ENCODE results near the gene TP53I11. TPM values are rescaled to one million over a fixed set of nuclear protein-coding genes. Genes with fewer than 3 reads are reported as not detected.
A peak's percentile ranks its signal among the peaks of the same experiment; 100 is the strongest.

The TP53I11 gene
- total and polyA plus RNA-seq, 2 of the 13 experiments (the other 11 are each of a cell fraction or from before 2014, with no cell fraction given) = not detected

DNA sequence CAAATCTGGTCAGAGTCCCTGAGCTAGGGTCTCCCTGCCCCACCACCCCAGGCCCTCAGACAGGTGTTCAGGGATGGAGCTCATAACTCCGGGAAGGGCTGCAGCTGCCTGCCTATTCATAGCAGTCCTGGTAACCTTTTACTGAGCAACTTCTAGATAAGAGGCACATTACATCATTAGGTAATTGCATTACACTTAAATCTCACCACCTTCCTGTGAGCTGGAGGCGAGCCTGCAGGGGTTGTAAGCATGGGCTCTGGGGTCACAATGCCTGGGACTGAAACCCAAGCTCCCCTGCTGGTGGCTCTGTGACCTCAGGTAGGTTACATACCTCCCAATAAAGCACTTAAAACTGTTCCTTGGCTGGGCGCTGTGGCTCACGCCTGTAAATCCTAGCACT lies 22.5 kb downstream of the TP53I11 start:
- 0% methylated on average over 2 of the region's 4 CpGs for WGBS (ENCODE audit: low lambda C conversion rate)
- H3K36me3 ChIP-seq (replicated peaks in 1 of 2; ENCODE audit: control insufficient read depth in 1 of 2, insufficient read depth in 2 of 2, low read length in 2 of 2) = no peaks in the 10 kb centered on the region
- no peak overlapping the region for H3K4me3 ChIP-seq (replicated peaks in 1 of 3; ENCODE audit: insufficient read depth in 1 of 3, low read depth in 2 of 3, low read length in 3 of 3)
- no peak overlapping the region for H2AFZ ChIP-seq (ENCODE audit: low read length)
- no peak for ATAC-seq
- 0 out of 2 replicates have a peak, but pooled peaks cover 3% of the 10 kb centered on the region for H4K20me1 ChIP-seq (ENCODE audit: insufficient read depth, low read length)
- peaks cover 6 to 13% of the 10 kb centered on the region in 2 experiments; a peak in 3 of 5 replicates for H3K27me3 ChIP-seq (ENCODE audit: control insufficient read depth in 1 of 2, insufficient read depth in 2 of 2, low read length in 2 of 2)
- H3K4me1 ChIP-seq (ENCODE audit: insufficient read depth, low read length) = no peaks in the 10 kb centered on the region
- intact Hi-C loops (cut with micrococcal nuclease; ENCODE audit: unreplicated experiment) (no loop called here), in situ Hi-C loops (cut with HindIII; ENCODE audit: extremely low pct_ligation_motif_present, low pct_unique_long_range_greater_than_20kb) (no loop called here)
- no peaks in the 10 kb centered on the region for H3K9me3 ChIP-seq (ENCODE audit: low read length)
- no peak for DNase-seq (ENCODE audit: low spot score)
- CTCF ChIA-PET (ENCODE audit: low intra/inter-chr PET ratio, low total read pairs) = interaction anchor here (1.7 kb wide), 2 partner anchors 175 to 178 kb away, joined by 8 to 12 read pairs; no protein-coding TSS in a partner anchor
- no peak for FAIRE-seq
- H3K27ac ChIP-seq (ENCODE audit: extremely low read length, insufficient read depth, low read length) = no peak overlapping the region
- no peak overlapping the region for H3K9ac ChIP-seq (ENCODE audit: insufficient read depth, low read depth, low read length)
- POLR2A ChIA-PET = no interaction called here
- BruUV-seq (replicated peaks) = no TSS peak
- no peaks in the 10 kb centered on the region for H3K79me2 ChIP-seq (ENCODE audit: insufficient read depth, low read length)
- TF ChIP-seq ATF7 (IDR thresholded peaks at IDR 0.05) (0 out of 2 replicates have a peak, but pooled peaks have one; percentile 13), ATF7 (CRISPR knock-in tag; IDR thresholded peaks at IDR 0.05) (no peak), ZNF563 (CRISPR knock-in tag; IDR thresholded peaks at IDR 0.05) (no peak)
- H3K4me2 ChIP-seq (ENCODE audit: low read depth, low read length) = no peak overlapping the region

GRCh38 chr11:44927174-44927661 lies 23.5 kb downstream of the TP53I11 start:
- no peaks in the 10 kb centered on the region for H3K36me3 ChIP-seq (replicated peaks in 1 of 2; ENCODE audit: control insufficient read depth in 1 of 2, insufficient read depth in 2 of 2, low read length in 2 of 2)
- H3K9me3 ChIP-seq (ENCODE audit: low read length) = no peaks in the 10 kb centered on the region
- H3K27ac ChIP-seq (ENCODE audit: extremely low read length, insufficient read depth, low read length) = no peak overlapping the region
- BruUV-seq (replicated peaks) = no TSS peak
- in situ Hi-C loops (cut with HindIII; ENCODE audit: extremely low pct_ligation_motif_present, low pct_unique_long_range_greater_than_20kb) = no loop called here
- FAIRE-seq (no peak), DNase-seq (ENCODE audit: low spot score) (peak; percentile 43), ATAC-seq (peak; percentile 89)
- no peak overlapping the region for H3K4me3 ChIP-seq (replicated peaks in 1 of 3; ENCODE audit: insufficient read depth in 1 of 3, low read depth in 2 of 3, low read length in 3 of 3)
- no peaks in the 10 kb centered on the region for H3K79me2 ChIP-seq (ENCODE audit: insufficient read depth, low read length)
- no peak overlapping the region for H3K9ac ChIP-seq (ENCODE audit: insufficient read depth, low read depth, low read length)
- intact Hi-C loops (cut with micrococcal nuclease; ENCODE audit: unreplicated experiment) = no loop called here
- CTCF ChIA-PET (ENCODE audit: low intra/inter-chr PET ratio, low total read pairs) = interaction anchor here (1.7 kb wide), 2 partner anchors 176 to 179 kb away, joined by 8 to 12 read pairs; no protein-coding TSS in a partner anchor
- POLR2A ChIA-PET = no interaction called here
- 0 out of 2 replicates have a peak, but pooled peaks cover 3% of the 10 kb centered on the region for H4K20me1 ChIP-seq (ENCODE audit: insufficient read depth, low read length)
- WGBS (ENCODE audit: low lambda C conversion rate) = 15% methylated on average over 7 of the region's 16 CpGs
- H3K4me1 ChIP-seq (ENCODE audit: insufficient read depth, low read length) = no peaks in the 10 kb centered on the region
- H3K4me2 ChIP-seq (ENCODE audit: low read depth, low read length) = no peak overlapping the region
- no peak overlapping the region for H2AFZ ChIP-seq (ENCODE audit: low read length)
- H3K27me3 ChIP-seq (ENCODE audit: control insufficient read depth in 1 of 2, insufficient read depth in 2 of 2, low read length in 2 of 2) = peaks cover 4 to 10% of the 10 kb centered on the region in 2 experiments; a peak in 2 of 5 replicates
- TF ChIP-seq ZNF891 (CRISPR knock-in tag; IDR thresholded peaks at IDR 0.05) = peak; percentile 63; the same call in 1 of the 2 replicates
- no peak for TF ChIP-seq DMTF1 (CRISPR knock-in tag; IDR thresholded peaks at IDR 0.05)
- TF ChIP-seq UBTF (CRISPR knock-in tag; IDR thresholded peaks at IDR 0.05) = no peak
- TF ChIP-seq STAG1 (CRISPR knock-in tag; IDR thresholded peaks at IDR 0.05) = peak; percentile 59
- no peak for TF ChIP-seq ZNF225 (CRISPR knock-in tag; IDR thresholded peaks at IDR 0.05)
- peak; percentile 44 for TF ChIP-seq SMC3 (IDR thresholded peaks at IDR 0.05; ENCODE audit: low read length)
- no peak for TF ChIP-seq ZNF737 (CRISPR knock-in tag; IDR thresholded peaks at IDR 0.05; ENCODE audit: borderline replicate concordance)
- TF ChIP-seq ZSCAN20 (CRISPR knock-in tag; IDR thresholded peaks at IDR 0.05; ENCODE audit: borderline replicate concordance) = no peak
- TF ChIP-seq MLX (CRISPR knock-in tag; IDR thresholded peaks at IDR 0.05) = no peak
- TF ChIP-seq SSRP1 (CRISPR knock-in tag; IDR thresholded peaks at IDR 0.05) = no peak

Measured in HepG2 (cell line).